Spleen (tissue), 7 donors: ENCODE results near the gene DCP1A.

Source experiments
- POLR2A ChIP-seq, 3 donors: fragments of 450-650 bp; IDR thresholded peaks; one replicate each; pipeline ENCODE4 v1.5.1; 2017; ENCODE audit warnings: antibody characterized with exemption in 3 of 3, mild to moderate bottlenecking in 1 of 3
- TF ChIP-seq, protein P1 (sequence below), 11 experiments: fragments of 200-600 bp in 7 of 11; fragments of 450-650 bp in 4 of 11; sonication (generic) in 4 of 11; IDR thresholded peaks in 8 of 11; conservative IDR thresholded peaks in 3 of 11; 1 replicate in 7 of 11; 2 replicates in 4 of 11; pipeline versions ENCODE4 v1.4.0 to v1.8.0; 2016 to 2021; ENCODE audit warnings: antibody characterized with exemption in 11 of 11, inconsistent platforms in 4 of 11, mild to moderate bottlenecking in 1 of 11
- donor health status: DM: no; HTN: no; CAD: no; lungs with moderate emphysema.
- donor health status: DM: no; HTN: no; CAD: no.
- donor health status: DM: no; HTN: no; CAD: no.

DNA sequence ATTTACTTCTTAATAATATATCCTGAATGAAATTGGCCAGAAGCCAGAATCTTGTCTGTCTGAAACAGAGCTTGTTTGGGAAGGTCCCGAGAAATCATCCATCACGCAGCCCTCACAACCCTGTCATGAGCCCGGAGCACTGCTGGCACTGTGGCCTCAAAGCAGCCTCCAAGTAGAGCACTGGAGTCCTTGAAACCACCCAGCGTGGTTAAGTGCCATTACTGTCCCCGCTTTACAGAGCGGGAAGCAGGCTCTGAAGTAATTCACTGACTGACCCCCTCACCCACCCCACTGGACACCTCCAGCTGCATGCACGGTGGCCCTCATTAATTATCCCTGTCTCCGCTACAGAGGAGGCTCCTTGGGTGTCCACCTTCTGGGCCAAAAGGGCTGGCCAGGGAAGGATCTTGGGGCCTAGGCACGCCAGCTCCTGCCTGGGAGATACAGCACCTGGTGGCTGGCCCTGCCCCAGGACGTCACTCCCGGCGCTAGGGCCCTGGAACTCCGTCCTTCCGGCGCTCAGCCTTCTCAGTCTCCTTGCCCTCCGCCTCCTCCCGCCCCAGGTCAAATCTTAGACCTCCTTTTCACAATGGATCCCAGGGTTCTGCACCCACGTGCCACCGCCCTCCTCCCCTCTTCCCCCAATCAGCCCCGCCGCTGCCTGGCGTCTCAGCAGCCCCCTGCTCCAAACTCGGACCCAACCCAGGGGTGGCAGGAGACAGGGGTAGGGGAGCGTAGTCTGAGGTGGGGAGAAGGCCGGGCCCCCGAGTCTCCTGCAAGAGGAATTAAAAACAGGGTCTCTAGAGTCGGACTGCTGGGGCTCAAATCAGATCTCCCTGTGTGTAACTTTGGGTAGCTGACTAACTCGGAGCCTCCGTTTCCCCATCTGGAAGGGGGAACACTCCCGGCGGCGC is 92.6 kb downstream of the DCP1A start:
- no peak for TF ChIP-seq POLR2A (IDR thresholded peaks at IDR 0.05)
- TF ChIP-seq, protein P1, sequence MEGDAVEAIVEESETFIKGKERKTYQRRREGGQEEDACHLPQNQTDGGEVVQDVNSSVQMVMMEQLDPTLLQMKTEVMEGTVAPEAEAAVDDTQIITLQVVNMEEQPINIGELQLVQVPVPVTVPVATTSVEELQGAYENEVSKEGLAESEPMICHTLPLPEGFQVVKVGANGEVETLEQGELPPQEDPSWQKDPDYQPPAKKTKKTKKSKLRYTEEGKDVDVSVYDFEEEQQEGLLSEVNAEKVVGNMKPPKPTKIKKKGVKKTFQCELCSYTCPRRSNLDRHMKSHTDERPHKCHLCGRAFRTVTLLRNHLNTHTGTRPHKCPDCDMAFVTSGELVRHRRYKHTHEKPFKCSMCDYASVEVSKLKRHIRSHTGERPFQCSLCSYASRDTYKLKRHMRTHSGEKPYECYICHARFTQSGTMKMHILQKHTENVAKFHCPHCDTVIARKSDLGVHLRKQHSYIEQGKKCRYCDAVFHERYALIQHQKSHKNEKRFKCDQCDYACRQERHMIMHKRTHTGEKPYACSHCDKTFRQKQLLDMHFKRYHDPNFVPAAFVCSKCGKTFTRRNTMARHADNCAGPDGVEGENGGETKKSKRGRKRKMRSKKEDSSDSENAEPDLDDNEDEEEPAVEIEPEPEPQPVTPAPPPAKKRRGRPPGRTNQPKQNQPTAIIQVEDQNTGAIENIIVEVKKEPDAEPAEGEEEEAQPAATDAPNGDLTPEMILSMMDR (IDR thresholded peaks at IDR 0.05 in 8 of 11, conservative IDR thresholded peaks at IDR 0.05 in 3 of 11), result no peak
